ENCODE measurements around the gene HOXA3. TPM values are rescaled to one million over a fixed set of nuclear protein-coding genes. Genes with fewer than 3 reads are reported as not detected.

The HOXA3 gene
- polyA plus RNA-seq, 6 donors from 2014 or later: not detected

DNA sequence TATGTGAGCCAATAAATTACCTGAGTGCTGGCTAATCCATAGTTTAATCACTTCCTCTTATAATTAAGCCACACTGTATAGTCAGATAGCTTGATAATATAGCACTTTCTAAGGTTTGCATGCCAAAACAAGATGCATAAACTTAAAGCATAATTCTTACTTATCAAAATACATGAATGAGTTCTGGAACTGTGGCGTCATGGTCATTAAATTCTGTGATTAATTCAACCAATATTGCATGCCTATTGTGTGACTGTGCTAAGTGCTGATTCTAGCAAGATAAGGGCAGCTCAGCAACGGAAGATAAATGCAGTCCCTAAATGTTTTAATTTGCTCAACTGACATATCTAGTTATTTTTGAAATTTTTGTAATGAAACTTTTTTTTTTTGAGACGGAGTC, 86.2 kb downstream of the HOXA3 start:
- no peaks in the 10 kb centered on the region for H3K9me3 Mint-ChIP-seq
- peaks cover 9 to 17% (median 15%) of the 10 kb centered on the region in 3 donors for H3K27me3 Mint-ChIP-seq
- ATAC-seq (ENCODE audit: low read depth in 2 of 2) (no peak), DNase-seq (no peak)
- no peaks in the 10 kb centered on the region for H3K4me1 Mint-ChIP-seq
- H3K27ac Mint-ChIP-seq: no peak overlapping the region
- no peak overlapping the region for H3K4me3 Mint-ChIP-seq
- no peaks in the 10 kb centered on the region for H3K36me3 Mint-ChIP-seq

DNA sequence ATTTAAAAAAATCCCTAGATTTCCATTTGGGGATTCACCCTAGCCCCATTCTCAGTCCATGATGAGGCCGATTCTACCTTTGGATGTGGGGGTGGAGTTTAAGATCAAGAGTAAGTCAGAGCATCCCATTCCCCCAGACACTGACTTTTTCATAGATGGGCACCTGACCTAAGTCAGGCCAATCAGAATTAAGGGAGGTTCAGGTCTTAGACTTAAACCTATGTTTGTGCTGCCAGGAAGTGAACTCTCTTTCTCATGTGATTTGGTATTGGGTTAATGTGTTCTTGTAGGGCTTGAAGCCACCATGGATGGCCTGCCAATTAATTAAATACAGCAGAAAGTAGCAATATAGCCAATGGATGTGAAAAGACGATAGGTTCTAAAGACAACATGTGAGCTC, 86.7 kb downstream of the HOXA3 start:
- H3K9me3 Mint-ChIP-seq: no peaks in the 10 kb centered on the region
- H3K4me1 Mint-ChIP-seq: no peaks in the 10 kb centered on the region
- H3K36me3 Mint-ChIP-seq: no peaks in the 10 kb centered on the region
- no peak overlapping the region for H3K27ac Mint-ChIP-seq
- DNase-seq (no peak), ATAC-seq (ENCODE audit: low read depth in 2 of 2) (no peak)
- no peak overlapping the region for H3K4me3 Mint-ChIP-seq
- peaks cover 9 to 18% (median 15%) of the 10 kb centered on the region in 3 donors for H3K27me3 Mint-ChIP-seq

DNA sequence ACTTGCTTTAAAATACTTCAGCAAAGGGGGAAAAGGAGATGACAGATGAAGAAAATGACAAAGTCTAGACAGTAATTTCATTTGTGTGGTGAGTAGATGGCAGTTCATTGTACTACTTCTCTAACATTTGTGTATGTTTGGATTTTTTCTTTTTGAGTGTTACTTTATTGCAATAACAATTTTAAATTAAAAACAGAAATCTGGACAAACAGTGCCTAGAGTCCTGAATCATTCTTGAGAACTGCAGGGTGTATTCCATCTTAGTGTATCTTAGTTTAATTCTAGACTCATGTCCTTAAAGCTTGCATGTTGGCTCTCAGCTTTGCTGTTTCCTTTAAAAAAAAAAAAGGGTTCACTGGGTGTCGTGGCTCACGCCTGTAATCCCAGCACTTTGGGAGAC, 87.7 kb downstream of the HOXA3 start:
- ATAC-seq (ENCODE audit: low read depth in 2 of 2): no peak
- no peak for DNase-seq
- Mint-ChIP-seq H3K27ac (no peak overlapping the region), H3K4me1 (no peaks in the 10 kb centered on the region), H3K4me3 (no peak overlapping the region), H3K9me3 (no peaks in the 10 kb centered on the region), H3K36me3 (no peaks in the 10 kb centered on the region), H3K27me3 (peaks cover 9 to 28% (median 24%) of the 10 kb centered on the region in 3 donors)

DNA sequence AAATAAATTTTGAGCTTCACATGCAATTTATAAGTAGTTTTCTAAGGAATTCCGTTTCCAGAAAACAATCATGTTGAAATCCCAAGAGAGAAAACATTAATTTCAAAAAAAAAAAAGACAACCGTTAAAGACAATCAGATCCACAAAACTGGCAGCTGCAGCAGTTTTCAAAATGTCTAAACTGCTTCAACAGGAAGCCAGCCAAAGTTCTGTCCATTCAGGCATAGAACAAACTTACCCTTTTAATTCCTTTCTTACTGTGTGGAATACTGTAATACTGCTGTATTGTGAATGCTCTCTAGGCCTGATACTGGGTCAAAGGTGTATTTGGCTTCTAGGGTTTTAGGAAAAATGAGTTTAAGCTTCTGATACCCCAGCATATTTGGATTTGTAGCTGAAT, 88.2 kb downstream of the HOXA3 start:
- Mint-ChIP-seq H3K27me3 (peaks cover 9 to 33% (median 29%) of the 10 kb centered on the region in 3 donors), H3K4me1 (no peaks in the 10 kb centered on the region), H3K9me3 (no peaks in the 10 kb centered on the region), H3K36me3 (no peaks in the 10 kb centered on the region), H3K4me3 (no peak overlapping the region), H3K27ac (no peak overlapping the region)
- ATAC-seq (ENCODE audit: low read depth in 2 of 2) (no peak), DNase-seq (no peak)

DNA sequence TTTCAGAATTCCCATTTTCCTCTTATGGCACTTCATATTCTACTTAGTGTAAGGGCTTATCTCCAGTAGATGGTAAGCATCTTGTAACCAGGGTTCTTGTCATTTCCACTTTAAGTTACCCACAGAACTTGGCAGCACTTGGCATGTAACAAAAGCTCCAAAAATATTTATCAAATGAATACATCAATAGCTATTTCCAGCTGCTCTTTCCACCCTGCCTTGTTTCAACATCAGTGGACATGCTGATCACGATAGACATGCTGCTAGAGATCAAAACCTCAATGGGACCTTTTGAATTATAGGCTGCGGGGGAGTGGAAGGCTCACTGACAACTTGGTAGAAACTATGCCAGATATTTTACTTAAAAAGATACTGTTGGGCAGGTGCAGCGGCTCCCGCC, 89.4 kb downstream of the HOXA3 start:
- ATAC-seq (ENCODE audit: low read depth in 2 of 2): no peak
- Mint-ChIP-seq H3K27ac (no peak overlapping the region), H3K27me3 (peaks cover 3 to 24% (median 22%) of the 10 kb centered on the region in 3 donors), H3K4me3 (no peak overlapping the region), H3K36me3 (no peaks in the 10 kb centered on the region), H3K9me3 (no peaks in the 10 kb centered on the region), H3K4me1 (no peaks in the 10 kb centered on the region)
- no peak for DNase-seq

Other genes with a start within 250 kb of the HOXA3 start
- under 1 TPM in 1 of 6 donors, not detected in 5; 0.22 TPM for gene HOXA1, start 56.6 kb downstream of the HOXA3 start, polyA plus RNA-seq (ENCODE audit: low read depth in 6 of 6)
- not detected for gene HOXA2, start 49.9 kb downstream of the HOXA3 start, polyA plus RNA-seq (ENCODE audit: low read depth in 6 of 6)
- gene HOXA4, start 21.8 kb downstream of the HOXA3 start, polyA plus RNA-seq (ENCODE audit: low read depth in 6 of 6): not detected
- gene HOXA5, start 8.9 kb downstream of the HOXA3 start, polyA plus RNA-seq (ENCODE audit: low read depth in 6 of 6): not detected
- not detected for gene HOXA6, start 4.8 kb downstream of the HOXA3 start, polyA plus RNA-seq (ENCODE audit: low read depth in 6 of 6)
- gene HOXA7, start 4.1 kb upstream of the HOXA3 start, polyA plus RNA-seq (ENCODE audit: low read depth in 6 of 6): not detected
- gene HOXA9, start 13.0 kb upstream of the HOXA3 start, polyA plus RNA-seq (ENCODE audit: low read depth in 6 of 6): not detected
- not detected for gene HOXA10, start 21.7 kb upstream of the HOXA3 start, polyA plus RNA-seq (ENCODE audit: low read depth in 6 of 6)
- gene HOXA11, start 32.6 kb upstream of the HOXA3 start, polyA plus RNA-seq (ENCODE audit: low read depth in 6 of 6): not detected
- not detected for gene HOXA13, start 47.5 kb upstream of the HOXA3 start, polyA plus RNA-seq (ENCODE audit: low read depth in 6 of 6)
- gene EVX1, start 90.2 kb upstream of the HOXA3 start, polyA plus RNA-seq (ENCODE audit: low read depth in 6 of 6): not detected

Measured in naive B cell (primary cell).